ENCODE results near the gene SOX18. TPM values are rescaled to one million over a fixed set of nuclear protein-coding genes. Genes with fewer than 3 reads are reported as not detected.
A peak's percentile ranks its signal among the peaks of the same experiment; 100 is the strongest.

The SOX18 gene
- total and polyA plus RNA-seq, 2 of the 13 experiments (the other 11 are each of a cell fraction or from before 2014, with no cell fraction given), result 1.6 to 1.9 TPM

GRCh38 chr20:64040231-64041039 lies 9.0 kb downstream of the SOX18 start (continued):
- TF ChIP-seq ZNF280B (CRISPR knock-in tag; IDR thresholded peaks at IDR 0.05; ENCODE audit: borderline replicate concordance), result no peak
- TF ChIP-seq SMARCE1 (IDR thresholded peaks at IDR 0.05; ENCODE audit: borderline replicate concordance), result no peak
- TF ChIP-seq AKNA (CRISPR knock-in tag; IDR thresholded peaks at IDR 0.05; ENCODE audit: borderline replicate concordance), result no peak
- 0 out of 2 replicates have a peak, but pooled peaks have one; percentile 10 for TF ChIP-seq NFIB (CRISPR knock-in tag; IDR thresholded peaks at IDR 0.05; ENCODE audit: borderline replicate concordance)
- TF ChIP-seq MYNN (CRISPR knock-in tag; IDR thresholded peaks at IDR 0.05; ENCODE audit: low read depth), result no peak
- TF ChIP-seq ZFP36L1 (CRISPR knock-in tag; IDR thresholded peaks at IDR 0.05), result no peak
- peak; percentile 59; the same call in 1 of the 2 replicates for TF ChIP-seq SP4 (CRISPR knock-in tag; IDR thresholded peaks at IDR 0.05)
- TF ChIP-seq TAF15 (IDR thresholded peaks at IDR 0.05; ENCODE audit: low read depth, low read length, poor library complexity, severe bottlenecking), result peak; percentile 77
- no peak for TF ChIP-seq ZBTB25 (CRISPR knock-in tag; IDR thresholded peaks at IDR 0.05)
- TF ChIP-seq FOXO4 (CRISPR knock-in tag; conservative IDR thresholded peaks at IDR 0.05), result no peak
- no peak for TF ChIP-seq MYPOP (CRISPR knock-in tag; IDR thresholded peaks at IDR 0.05)
- peak; percentile 77; the same call in 1 of the 2 replicates for TF ChIP-seq ZBTB46 (CRISPR knock-in tag; IDR thresholded peaks at IDR 0.05; ENCODE audit: borderline replicate concordance)
- TF ChIP-seq ZNF883 (CRISPR knock-in tag; IDR thresholded peaks at IDR 0.05; ENCODE audit: not compliant biosample characterization), result no peak
- TF ChIP-seq NR3C1 (CRISPR knock-in tag; IDR thresholded peaks at IDR 0.05), result no peak
- 0 out of 2 replicates have a peak, but pooled peaks have one; percentile 47 for TF ChIP-seq ZNF552 (CRISPR knock-in tag; IDR thresholded peaks at IDR 0.05; ENCODE audit: borderline replicate concordance)

Measured in HepG2 (cell line).